HS-5 (cell line): ENCODE results near the gene MMP2.

ENCODE experiments used
- DNase-seq: peaks from one replicate; pipeline ENCODE4 v3.0.0-alpha.2; 2012; ENCODE audit warnings: low read depth

Gene MMP2

GRCh38 chr16:55494994-55495421, 16.0 kb downstream of the MMP2 start:
- no peak for DNase-seq

DNA sequence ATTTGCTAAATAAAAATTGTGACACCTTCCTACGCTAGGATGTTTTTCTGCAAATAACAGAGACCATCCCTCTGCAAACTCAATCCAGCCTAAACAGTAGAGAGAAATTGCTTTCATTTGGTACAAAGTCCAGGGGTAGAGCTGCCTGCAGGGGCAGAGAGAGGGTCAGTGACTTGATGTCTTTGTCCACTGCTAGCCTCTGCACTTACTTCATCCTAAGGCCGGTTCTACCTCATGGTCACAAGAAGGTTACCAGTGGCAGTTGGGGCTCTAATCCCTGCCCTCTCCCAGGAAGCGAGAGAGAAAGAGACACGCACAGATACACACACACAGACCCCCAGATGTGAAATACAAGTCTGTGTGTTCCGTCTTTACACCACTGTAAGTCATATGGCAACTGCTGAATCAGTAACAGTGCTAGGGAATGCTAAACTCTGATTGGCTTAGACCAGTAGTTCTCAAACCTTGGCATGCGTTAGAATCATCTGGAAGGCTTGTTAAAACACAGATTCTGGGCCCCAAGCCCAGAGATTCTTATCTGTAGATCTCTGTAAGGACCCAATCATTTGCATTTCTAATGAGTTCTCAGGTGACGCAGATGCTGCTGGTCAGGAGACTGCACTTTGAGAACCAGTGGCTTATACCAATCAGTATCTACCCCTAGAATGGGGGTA, 16.8 kb downstream of the MMP2 start:
- no peak for DNase-seq

GRCh38 chr16:55496509-55497145, 17.6 kb downstream of the MMP2 start:
- DNase-seq: no peak

DNA sequence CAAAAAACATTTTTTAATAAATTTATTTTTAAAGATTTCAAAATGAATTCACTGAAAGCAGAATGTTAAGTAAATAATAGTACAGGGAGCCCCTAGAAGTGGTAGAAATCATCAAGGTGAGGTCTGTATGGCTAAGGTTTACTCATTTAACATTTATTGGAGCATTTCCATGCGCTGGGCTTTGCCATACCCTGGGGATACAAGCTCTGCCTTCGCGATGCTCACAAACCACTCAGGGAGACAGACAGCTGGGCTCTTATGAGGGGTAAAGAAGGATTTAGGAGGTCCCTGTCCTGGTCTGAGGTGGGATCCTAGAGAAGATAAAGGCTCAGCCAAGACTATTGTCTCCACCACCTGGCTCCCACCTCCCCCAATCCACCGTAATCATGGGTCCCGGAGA, 18.6 kb downstream of the MMP2 start:
- no peak for DNase-seq

DNA sequence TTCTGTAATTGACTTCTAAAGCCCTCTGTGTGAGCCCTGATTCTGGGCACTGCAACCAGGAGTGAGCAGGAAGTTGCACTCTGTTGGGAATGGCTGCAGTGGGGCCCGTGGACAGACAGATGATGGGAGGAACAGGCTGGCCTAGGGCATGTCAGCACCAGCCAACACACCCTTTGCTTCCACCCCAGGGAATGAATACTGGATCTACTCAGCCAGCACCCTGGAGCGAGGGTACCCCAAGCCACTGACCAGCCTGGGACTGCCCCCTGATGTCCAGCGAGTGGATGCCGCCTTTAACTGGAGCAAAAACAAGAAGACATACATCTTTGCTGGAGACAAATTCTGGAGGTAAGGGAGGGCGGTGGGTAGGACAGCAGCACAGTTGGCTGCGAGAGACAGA, 19.1 kb downstream of the MMP2 start:
- DNase-seq: no peak

- DNase-seq: no peak
Observed at GRCh38 chr16:55499281-55499680, 20.3 kb downstream of the MMP2 start.

- DNase-seq: peak; percentile 87
Observed at GRCh38 chr16:55499951-55500529, 21.0 kb downstream of the MMP2 start.

- DNase-seq: no peak
Observed at GRCh38 chr16:55500530-55501011, 21.6 kb downstream of the MMP2 start.

DNA sequence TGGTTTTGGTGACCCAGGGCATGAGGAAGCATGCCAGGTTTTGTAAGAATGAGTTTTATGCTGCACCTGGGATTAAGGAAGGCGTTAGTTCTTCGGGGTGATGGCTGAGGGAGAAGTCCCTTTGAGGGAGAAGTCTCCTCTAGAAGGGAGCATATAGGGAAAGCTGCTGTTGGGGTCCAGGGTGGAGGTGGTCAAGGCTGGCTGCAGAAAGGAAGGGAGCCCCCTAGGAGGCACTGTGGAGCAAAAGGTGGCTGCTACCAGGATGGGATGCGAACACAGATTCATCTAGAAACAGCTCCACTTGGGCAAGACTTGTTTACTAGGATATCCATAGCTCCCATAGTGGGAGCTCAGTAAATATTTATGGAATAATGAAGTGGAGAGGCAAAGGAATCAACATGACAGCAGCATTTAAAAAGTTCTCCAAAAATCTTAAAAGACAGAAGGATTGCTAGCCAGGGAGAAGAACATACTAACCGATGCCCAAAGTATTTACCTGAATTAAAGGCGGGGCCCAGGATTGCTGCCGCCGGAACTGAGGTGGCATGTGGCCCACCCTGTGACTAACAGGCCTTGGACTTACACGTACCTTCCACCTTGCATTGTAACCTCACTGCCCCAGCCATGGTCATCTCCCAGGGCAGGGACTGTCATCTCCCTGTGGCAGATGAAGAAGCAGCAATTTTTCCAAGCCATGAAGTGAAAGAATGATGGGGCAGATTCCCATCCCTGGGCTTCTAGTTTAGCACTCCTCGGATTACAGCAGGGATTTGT, 22.7 kb downstream of the MMP2 start:
- DNase-seq: no peak

DNA sequence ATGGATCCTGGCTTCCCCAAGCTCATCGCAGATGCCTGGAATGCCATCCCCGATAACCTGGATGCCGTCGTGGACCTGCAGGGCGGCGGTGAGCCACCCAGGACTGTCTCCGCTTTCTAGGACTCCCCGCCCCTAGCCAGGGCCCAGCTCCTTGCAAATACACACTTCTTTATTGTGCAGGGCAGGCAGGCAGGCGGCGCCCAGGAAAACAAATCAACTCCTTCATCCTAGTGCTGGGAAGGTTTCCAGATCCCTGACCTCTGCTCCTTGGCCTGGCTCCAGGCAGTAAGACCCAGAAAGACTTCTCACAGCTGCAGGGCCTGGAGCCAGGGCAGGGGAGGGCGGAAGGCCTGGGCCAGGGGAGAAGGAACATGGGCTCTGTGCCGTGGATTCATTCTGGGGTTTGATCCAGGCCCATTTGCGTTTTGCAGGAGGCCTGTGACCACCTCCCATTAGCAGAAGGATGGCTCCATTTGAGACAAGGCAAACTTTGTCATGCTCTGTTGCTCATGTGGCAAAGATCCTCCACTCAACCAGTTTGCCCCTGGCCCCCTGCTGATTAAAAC, 23.9 kb downstream of the MMP2 start:
- no peak for DNase-seq

- no peak for DNase-seq
Observed at GRCh38 chr16:55503726-55504550, 24.9 kb downstream of the MMP2 start.

DNA sequence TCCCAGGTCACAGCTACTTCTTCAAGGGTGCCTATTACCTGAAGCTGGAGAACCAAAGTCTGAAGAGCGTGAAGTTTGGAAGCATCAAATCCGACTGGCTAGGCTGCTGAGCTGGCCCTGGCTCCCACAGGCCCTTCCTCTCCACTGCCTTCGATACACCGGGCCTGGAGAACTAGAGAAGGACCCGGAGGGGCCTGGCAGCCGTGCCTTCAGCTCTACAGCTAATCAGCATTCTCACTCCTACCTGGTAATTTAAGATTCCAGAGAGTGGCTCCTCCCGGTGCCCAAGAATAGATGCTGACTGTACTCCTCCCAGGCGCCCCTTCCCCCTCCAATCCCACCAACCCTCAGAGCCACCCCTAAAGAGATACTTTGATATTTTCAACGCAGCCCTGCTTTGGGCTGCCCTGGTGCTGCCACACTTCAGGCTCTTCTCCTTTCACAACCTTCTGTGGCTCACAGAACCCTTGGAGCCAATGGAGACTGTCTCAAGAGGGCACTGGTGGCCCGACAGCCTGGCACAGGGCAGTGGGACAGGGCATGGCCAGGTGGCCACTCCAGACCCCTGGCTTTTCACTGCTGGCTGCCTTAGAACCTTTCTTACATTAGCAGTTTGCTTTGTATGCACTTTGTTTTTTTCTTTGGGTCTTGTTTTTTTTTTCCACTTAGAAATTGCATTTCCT, 26.5 kb downstream of the MMP2 start:
- DNase-seq: no peak

GRCh38 chr16:55506083-55506482, 27.1 kb downstream of the MMP2 start:
- no peak for DNase-seq

DNA sequence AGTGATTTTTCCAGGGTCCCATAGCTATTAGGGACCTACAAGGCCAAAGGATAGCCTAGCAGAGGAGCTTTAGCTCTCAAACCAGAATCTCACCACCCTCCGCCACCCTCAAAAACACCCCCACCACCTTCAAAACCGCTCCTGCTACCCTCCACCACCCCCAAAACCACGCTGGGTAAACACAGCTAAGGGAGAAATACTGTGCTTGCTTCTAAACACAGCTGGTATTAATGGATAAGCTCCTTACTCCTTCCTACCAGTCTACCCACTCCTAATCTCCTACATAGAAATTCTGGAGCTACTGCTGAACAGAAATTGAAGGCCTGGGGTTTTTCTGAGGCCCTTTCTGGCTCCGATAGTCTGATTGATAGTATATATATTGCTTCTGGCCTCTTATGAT, 27.7 kb downstream of the MMP2 start:
- no peak for DNase-seq

- no peak for DNase-seq
Observed at GRCh38 chr16:55508271-55508921, 29.4 kb downstream of the MMP2 start.

GRCh38 chr16:55508941-55509931, 30.2 kb downstream of the MMP2 start, which contains the start of gene LPCAT2:
Gene LPCAT2 (plus strand): TSS chr16:55509072. CDS start chr16:55509182, 110 bp downstream.
- peak; percentile 54 for DNase-seq

DNA sequence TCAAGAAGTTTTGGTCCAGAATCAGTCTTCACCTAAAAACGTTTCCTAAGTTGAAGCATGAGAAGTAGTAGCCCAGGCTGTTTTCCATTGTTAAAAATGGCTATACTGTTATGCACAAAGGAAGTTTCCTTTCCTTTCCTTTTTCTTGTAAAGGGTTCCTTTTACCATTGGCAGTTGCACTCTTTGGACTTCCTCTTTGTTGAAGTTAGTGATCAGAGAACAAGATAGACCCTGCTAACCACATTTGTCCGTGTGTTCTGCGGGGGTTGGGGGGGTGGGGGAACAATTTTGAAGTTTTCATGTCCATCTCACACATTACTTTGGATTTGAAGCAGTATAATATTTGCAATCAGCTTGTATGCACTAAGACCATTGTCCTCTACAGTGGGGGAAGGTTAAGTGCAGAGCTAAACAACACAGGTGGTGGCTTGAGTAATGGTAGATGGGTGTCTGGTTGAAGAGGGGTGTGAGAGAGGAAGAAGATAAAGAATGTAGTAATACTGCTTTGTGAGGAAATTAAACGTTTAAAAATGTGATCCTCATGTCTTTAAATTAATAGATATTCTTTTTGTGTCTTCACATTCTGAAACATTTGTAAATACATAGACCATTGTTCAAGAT, 31.3 kb downstream of the MMP2 start:
- no peak for DNase-seq

- no peak for DNase-seq
Observed at GRCh38 chr16:55512941-55513340, 33.9 kb downstream of the MMP2 start.
